ENCODE data around the gene MAPK13. TPM values are rescaled to one million over a fixed set of nuclear protein-coding genes. Genes with fewer than 3 reads are reported as not detected.

Gene MAPK13
- total RNA-seq, 3 donors from 2014 or later (not counting 1 experiment from before 2014, with no cell fraction given) = 39.4 to 52.1 (median 49.9) TPM

GRCh38 chr6:36113049-36113448 is 17.3 kb upstream of the MAPK13 start:
- peaks cover 57% of the 10 kb centered on the region for H3K4me1 ChIP-seq (ENCODE audit: control insufficient read depth, insufficient read depth, low read length)
- Mint-ChIP-seq H3K27ac (peak overlapping the region; percentile 97 to 100), H3K4me3 (no peak overlapping the region), H3K36me3 (peaks cover 6% of the 10 kb centered on the region), H3K9me3 (no peaks in the 10 kb centered on the region), H3K4me1 (peaks cover 59 to 63% of the 10 kb centered on the region in 2 donors), H3K27me3 (ENCODE audit: low read depth in 2 of 2) (no peaks in the 10 kb centered on the region)
- H3K27ac ChIP-seq (ENCODE audit: low read length) = no peak overlapping the region
- DNase-seq = no peak
- TF ChIP-seq CTCF (IDR thresholded peaks at IDR 0.05) = no peak
- no peak overlapping the region for H3K4me3 ChIP-seq (ENCODE audit: low read length)
- intact Hi-C loops (cut with micrococcal nuclease) = no loop called here
- peaks cover 25% of the 10 kb centered on the region for H3K36me3 ChIP-seq (ENCODE audit: control insufficient read depth, insufficient read depth, low read length)
- H3K9me3 ChIP-seq (ENCODE audit: control insufficient read depth, insufficient read depth, low read length) = no peaks in the 10 kb centered on the region
- no peaks in the 10 kb centered on the region for H3K27me3 ChIP-seq (ENCODE audit: control insufficient read depth, insufficient read depth, low read length)
- no peak for ATAC-seq

GRCh38 chr6:36113703-36114102 is 16.6 kb upstream of the MAPK13 start:
- Mint-ChIP-seq H3K27ac (peak overlapping the region; percentile 97 to 100), H3K4me1 (peaks cover 61 to 64% of the 10 kb centered on the region in 2 donors), H3K36me3 (no peaks in the 10 kb centered on the region), H3K9me3 (no peaks in the 10 kb centered on the region), H3K4me3 (peak overlapping the region; percentile 31), H3K27me3 (ENCODE audit: low read depth in 2 of 2) (no peaks in the 10 kb centered on the region)
- 86% methylated on average over 2 of the region's 2 CpGs for WGBS (ENCODE audit: insufficient coverage)
- no peaks in the 10 kb centered on the region for H3K9me3 ChIP-seq (ENCODE audit: control insufficient read depth, insufficient read depth, low read length)
- peak overlapping the region; percentile 88 for H3K27ac ChIP-seq (ENCODE audit: low read length)
- no peaks in the 10 kb centered on the region for H3K27me3 ChIP-seq (ENCODE audit: control insufficient read depth, insufficient read depth, low read length)
- H3K36me3 ChIP-seq (ENCODE audit: control insufficient read depth, insufficient read depth, low read length) = peaks cover 19% of the 10 kb centered on the region
- TF ChIP-seq CTCF (IDR thresholded peaks at IDR 0.05) = no peak
- DNase-seq (no peak), ATAC-seq (no peak)
- H3K4me1 ChIP-seq (ENCODE audit: control insufficient read depth, insufficient read depth, low read length) = peaks cover 58% of the 10 kb centered on the region
- intact Hi-C loops (cut with micrococcal nuclease) = no loop called here
- H3K4me3 ChIP-seq (ENCODE audit: low read length) = no peak overlapping the region

- peak overlapping the region; percentile 81 for H3K4me3 Mint-ChIP-seq
- no peaks in the 10 kb centered on the region for H3K27me3 Mint-ChIP-seq (ENCODE audit: low read depth in 2 of 2)
- peaks cover 62% of the 10 kb centered on the region for H3K4me1 ChIP-seq (ENCODE audit: control insufficient read depth, insufficient read depth, low read length)
- peak in 1 of 2 donors; percentile 67 for DNase-seq
- H3K9me3 ChIP-seq (ENCODE audit: control insufficient read depth, insufficient read depth, low read length) = no peaks in the 10 kb centered on the region
- ATAC-seq = peak; percentile 26 to 48 (median 37)
- H3K36me3 Mint-ChIP-seq = no peaks in the 10 kb centered on the region
- peak overlapping the region; percentile 97 to 100 for H3K27ac Mint-ChIP-seq
- 0% methylated on average over 4 of the region's 4 CpGs for WGBS (ENCODE audit: insufficient coverage)
- no peak overlapping the region for H3K4me3 ChIP-seq (ENCODE audit: low read length)
- H3K9me3 Mint-ChIP-seq = no peaks in the 10 kb centered on the region
- H3K36me3 ChIP-seq (ENCODE audit: control insufficient read depth, insufficient read depth, low read length) = peaks cover 14% of the 10 kb centered on the region
- no peak for TF ChIP-seq CTCF (IDR thresholded peaks at IDR 0.05)
- H3K27ac ChIP-seq (ENCODE audit: low read length) = peak overlapping the region; percentile 88
- H3K4me1 Mint-ChIP-seq = peaks cover 64 to 68% of the 10 kb centered on the region in 2 donors
- H3K27me3 ChIP-seq (ENCODE audit: control insufficient read depth, insufficient read depth, low read length) = no peaks in the 10 kb centered on the region
- intact Hi-C loops (cut with micrococcal nuclease) = loop anchor here (1.0 kb wide), 1 partner anchor 15 kb away; no protein-coding TSS in a partner anchor
Measured at GRCh38 chr6:36114798-36115408, 15.4 kb upstream of the MAPK13 start.

- H3K9me3 ChIP-seq (ENCODE audit: control insufficient read depth, insufficient read depth, low read length) = no peaks in the 10 kb centered on the region
- no peaks in the 10 kb centered on the region for H3K27me3 ChIP-seq (ENCODE audit: control insufficient read depth, insufficient read depth, low read length)
- Mint-ChIP-seq H3K27ac (peak overlapping the region; percentile 97 to 100), H3K36me3 (no peaks in the 10 kb centered on the region), H3K4me3 (peak overlapping the region; percentile 81), H3K4me1 (peaks cover 69 to 73% of the 10 kb centered on the region in 2 donors), H3K27me3 (ENCODE audit: low read depth in 2 of 2) (no peaks in the 10 kb centered on the region), H3K9me3 (no peaks in the 10 kb centered on the region)
- no peak overlapping the region for H3K4me3 ChIP-seq (ENCODE audit: low read length)
- ATAC-seq (no peak), DNase-seq (no peak)
- H3K27ac ChIP-seq (ENCODE audit: low read length) = peak overlapping the region; percentile 71
- H3K4me1 ChIP-seq (ENCODE audit: control insufficient read depth, insufficient read depth, low read length) = peaks cover 67% of the 10 kb centered on the region
- intact Hi-C loops (cut with micrococcal nuclease) = loop anchor here (1.0 kb wide), 1 partner anchor 15 kb away; no protein-coding TSS in a partner anchor
- H3K36me3 ChIP-seq (ENCODE audit: control insufficient read depth, insufficient read depth, low read length) = peaks cover 10% of the 10 kb centered on the region
- WGBS (ENCODE audit: insufficient coverage) = 59% methylated on average over 9 of the region's 10 CpGs
- no peak for TF ChIP-seq CTCF (IDR thresholded peaks at IDR 0.05)
Measured at GRCh38 chr6:36115412-36115811, 14.9 kb upstream of the MAPK13 start.

Data from natural killer cell (primary cell).